ENCODE results near the gene PYGO1. TPM values are rescaled to one million over a fixed set of nuclear protein-coding genes. Genes with fewer than 3 reads are reported as not detected.
A peak's percentile ranks its signal among the peaks of the same experiment; 100 is the strongest.

The PYGO1 gene
- total and polyA plus RNA-seq, 9 of the 15 experiments (the other 6 are each of a cell fraction or from before 2014, with no cell fraction given): under 0.01 to 0.07 (median 0.02) TPM; not detected in 5

GRCh38 chr15:55527150-55527549, 61.0 kb downstream of the PYGO1 start:
- Histone ChIP-seq H3K27me3 (ENCODE audit: control insufficient read depth in 2 of 2, insufficient read depth in 2 of 2, low read length in 2 of 2) (no peaks in the 10 kb centered on the region), H3K4me2 (ENCODE audit: insufficient read depth, low read length) (no peak overlapping the region), H3K9me1 (ENCODE audit: control insufficient read depth, insufficient read depth, low read length) (no peaks in the 10 kb centered on the region), H3K27ac (ENCODE audit: extremely low read depth, low read depth, low read length) (no peak overlapping the region), H3K79me2 (ENCODE audit: control insufficient read depth, insufficient read depth, low read length) (no peaks in the 10 kb centered on the region), H3K9me3 (replicated peaks; ENCODE audit: control insufficient read depth, insufficient read depth, low read depth, low read length) (no peaks in the 10 kb centered on the region), H3K36me3 (ENCODE audit: control insufficient read depth, insufficient read depth, low read length) (no peaks in the 10 kb centered on the region), H3K4me1 (replicated peaks in 1 of 2; ENCODE audit: control insufficient read depth in 2 of 2, insufficient read depth in 2 of 2, low read length in 2 of 2) (no peaks in the 10 kb centered on the region; a peak in 2 of 5 replicates), H4K20me1 (replicated peaks; ENCODE audit: control insufficient read depth, insufficient read depth, low read length) (no peaks in the 10 kb centered on the region), H3K9ac (ENCODE audit: insufficient read depth in 1 of 2, low read depth in 2 of 2, low read length in 2 of 2) (no peak overlapping the region), H3K4me3 (no peak overlapping the region), H2AFZ (ENCODE audit: low read depth, low read length) (peak overlapping the region; percentile 95)
- in situ Hi-C loops (cut with MboI): no loop called here
- TF ChIP-seq ZNF57 (CRISPR knock-in tag; IDR thresholded peaks at IDR 0.05) (no peak), PPARD (CRISPR knock-in tag; IDR thresholded peaks at IDR 0.05) (no peak), FOXP4 (CRISPR knock-in tag; IDR thresholded peaks at IDR 0.05; ENCODE audit: borderline replicate concordance) (no peak), TFAP4 (CRISPR knock-in tag; IDR thresholded peaks at IDR 0.05; ENCODE audit: borderline replicate concordance) (no peak), SMAD4 (CRISPR knock-in tag; conservative IDR thresholded peaks at IDR 0.05) (no peak), EHMT2 (IDR thresholded peaks at IDR 0.05) (no peak), ZNF77 (CRISPR knock-in tag; IDR thresholded peaks at IDR 0.05) (no peak), PHF21A (IDR thresholded peaks at IDR 0.05; ENCODE audit: borderline replicate concordance, low read depth) (no peak), CBFA2T3 (IDR thresholded peaks at IDR 0.05) (no peak), HSF4 (CRISPR knock-in tag; IDR thresholded peaks at IDR 0.05; ENCODE audit: borderline replicate concordance) (no peak), ASH1L (IDR thresholded peaks at IDR 0.05; ENCODE audit: borderline replicate concordance, low read depth, partially characterized antibody) (no peak), ZFPM2 (CRISPR knock-in tag; IDR thresholded peaks at IDR 0.05) (no peak), THAP7 (CRISPR knock-in tag; IDR thresholded peaks at IDR 0.05) (no peak)
- 27% methylated on average over 1 of the region's 1 CpG for WGBS (ENCODE audit: insufficient coverage, low coverage, missing lambda C conversion rate)
- ATAC-seq: no peak; the same call in 2 of the 3 replicates
- FAIRE-seq: no peak
- intact Hi-C loops (cut with micrococcal nuclease): no loop called here
- DNase-seq (ENCODE audit: extremely low read depth in 1 of 4, low spot score in 3 of 4): no peak
- BruUV-seq (replicated peaks): no TSS peak
- ChIA-PET CTCF (ENCODE audit: low intra/inter-chr PET ratio) (no interaction called here), POLR2A (no interaction called here)
